ENCODE measurements around the gene MARK3.
A peak's percentile ranks its signal among the peaks of the same experiment; 100 is the strongest.

Gene MARK3

GRCh38 chr14:103499709-103500108 is 114.5 kb downstream of the MARK3 start:
- no peak for DNase-seq (ENCODE audit: low read depth, low spot score)
- in situ Hi-C loops (cut with HindIII; ENCODE audit: low sequenced_read_pairs) = no loop called here
- TF ChIP-seq CTCF (IDR thresholded peaks at IDR 0.05; ENCODE audit: low read depth, low read length) = no peak
- no peak overlapping the region for H3K4me3 ChIP-seq (ENCODE audit: low read depth, low read length)

GRCh38 chr14:103500148-103500990 is 115.2 kb downstream of the MARK3 start:
- in situ Hi-C loops (cut with HindIII; ENCODE audit: low sequenced_read_pairs) = no loop called here
- peak; percentile 97 for TF ChIP-seq CTCF (IDR thresholded peaks at IDR 0.05; ENCODE audit: low read depth, low read length)
- peak; percentile 84 for DNase-seq (ENCODE audit: low read depth, low spot score)
- H3K4me3 ChIP-seq (ENCODE audit: low read depth, low read length) = no peak overlapping the region

- in situ Hi-C loops (cut with HindIII; ENCODE audit: low sequenced_read_pairs) = no loop called here
- TF ChIP-seq CTCF (IDR thresholded peaks at IDR 0.05; ENCODE audit: low read depth, low read length) = no peak
- H3K4me3 ChIP-seq (ENCODE audit: low read depth, low read length) = no peak overlapping the region
- no peak for DNase-seq (ENCODE audit: low read depth, low spot score)
Measured at GRCh38 chr14:103501041-103501870, 116.0 kb downstream of the MARK3 start.

- no peak for TF ChIP-seq CTCF (IDR thresholded peaks at IDR 0.05; ENCODE audit: low read depth, low read length)
- in situ Hi-C loops (cut with HindIII; ENCODE audit: low sequenced_read_pairs) = no loop called here
- H3K4me3 ChIP-seq (ENCODE audit: low read depth, low read length) = no peak overlapping the region
- DNase-seq (ENCODE audit: low read depth, low spot score) = no peak
Measured at GRCh38 chr14:103501921-103502669, 116.9 kb downstream of the MARK3 start.

- in situ Hi-C loops (cut with HindIII; ENCODE audit: low sequenced_read_pairs) = no loop called here
- TF ChIP-seq CTCF (IDR thresholded peaks at IDR 0.05; ENCODE audit: low read depth, low read length) = no peak
- H3K4me3 ChIP-seq (ENCODE audit: low read depth, low read length) = no peak overlapping the region
- no peak for DNase-seq (ENCODE audit: low read depth, low spot score)
Measured at GRCh38 chr14:103502877-103503276, 117.7 kb downstream of the MARK3 start.

GRCh38 chr14:103503296-103503695 is 118.1 kb downstream of the MARK3 start:
- H3K4me3 ChIP-seq (ENCODE audit: low read depth, low read length) = no peak overlapping the region
- TF ChIP-seq CTCF (IDR thresholded peaks at IDR 0.05; ENCODE audit: low read depth, low read length) = no peak
- in situ Hi-C loops (cut with HindIII; ENCODE audit: low sequenced_read_pairs) = no loop called here
- no peak for DNase-seq (ENCODE audit: low read depth, low spot score)
